Bronchial epithelial cell (primary cell): ENCODE results near the gene ICE2. TPM values are rescaled to one million over a fixed set of nuclear protein-coding genes. Genes with fewer than 3 reads are reported as not detected.
A peak's percentile ranks its signal among the peaks of the same experiment; 100 is the strongest.

Experiments used
- DNase-seq: peaks from one replicate; pipeline ENCODE4 v3.0.0-alpha.2; 2010; ENCODE audit warnings: low read depth
- FAIRE-seq: peaks from 2 replicates; lab custom pipeline; 2011; peaks lifted over from hg19 to GRCh38; lab: Jason Lieb, UNC
- H3K27me3 ChIP-seq: 2 replicates; pipeline ENCODE4 v1.5.1; 2011; ENCODE audit warnings: low read length; ENCODE audit not compliant: control insufficient read depth, insufficient read depth
- H3K36me3 ChIP-seq: 2 replicates; pipeline ENCODE4 v1.5.1; 2011; ENCODE audit warnings: low read length; ENCODE audit not compliant: control insufficient read depth, insufficient read depth
- H3K4me3 ChIP-seq: 2 replicates; pipeline ENCODE4 v1.5.1; 2011; ENCODE audit warnings: mild to moderate bottlenecking, low read depth, low read length, control low read depth
- total RNA-seq: library from RNA; depleted of rRNA; stranded (reverse); fragments of >200 nt; gene quantifications from 2 replicates; pipeline ENCODE4 v1.2.1, GENCODE V29; 2014
- TF ChIP-seq, protein P1 (sequence below): IDR thresholded peaks from 2 replicates; pipeline ENCODE4 v1.5.1; 2011; ENCODE audit warnings: mild to moderate bottlenecking, moderate library complexity, low read length, control low read depth, inconsistent platforms; ENCODE audit not compliant: insufficient read depth, severe bottlenecking

The ICE2 gene
- total RNA-seq, 1 donor from 2014 or later = 22.6 TPM

DNA sequence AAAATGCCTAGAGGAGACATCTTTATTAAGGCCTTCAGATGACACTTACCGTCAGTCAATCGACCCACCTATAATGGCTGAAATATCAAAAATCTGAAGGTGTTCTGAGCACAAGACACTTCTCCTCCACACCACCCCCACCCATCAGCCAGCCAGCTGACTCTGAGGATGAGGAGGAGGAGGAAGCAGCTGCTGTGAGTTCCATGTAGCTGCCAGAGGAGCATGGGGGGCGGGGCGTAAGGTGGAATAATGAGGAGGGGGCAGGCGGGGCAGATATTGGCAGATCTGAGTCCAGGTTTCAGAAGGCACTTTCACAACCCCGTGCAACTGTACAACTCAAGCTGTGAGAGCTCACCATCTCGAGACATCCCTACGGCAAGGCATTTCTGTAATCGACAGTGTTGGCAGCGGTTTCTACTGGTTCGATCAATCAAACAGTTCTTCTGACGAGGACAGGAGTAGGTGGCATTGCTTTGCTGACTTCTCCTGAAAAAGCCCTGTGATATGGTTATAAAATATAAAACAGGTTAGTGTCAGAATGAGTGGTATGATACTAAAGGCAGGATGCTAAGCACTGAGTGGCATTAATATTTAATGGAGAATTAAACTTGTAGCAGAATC is 35.4 kb upstream of the ICE2 start:
- DNase-seq = no peak
- FAIRE-seq = no peak
- Histone ChIP-seq H3K27me3 (no peaks in the 10 kb centered on the region), H3K4me3 (no peak overlapping the region), H3K36me3 (no peaks in the 10 kb centered on the region)
- TF ChIP-seq, protein P1, sequence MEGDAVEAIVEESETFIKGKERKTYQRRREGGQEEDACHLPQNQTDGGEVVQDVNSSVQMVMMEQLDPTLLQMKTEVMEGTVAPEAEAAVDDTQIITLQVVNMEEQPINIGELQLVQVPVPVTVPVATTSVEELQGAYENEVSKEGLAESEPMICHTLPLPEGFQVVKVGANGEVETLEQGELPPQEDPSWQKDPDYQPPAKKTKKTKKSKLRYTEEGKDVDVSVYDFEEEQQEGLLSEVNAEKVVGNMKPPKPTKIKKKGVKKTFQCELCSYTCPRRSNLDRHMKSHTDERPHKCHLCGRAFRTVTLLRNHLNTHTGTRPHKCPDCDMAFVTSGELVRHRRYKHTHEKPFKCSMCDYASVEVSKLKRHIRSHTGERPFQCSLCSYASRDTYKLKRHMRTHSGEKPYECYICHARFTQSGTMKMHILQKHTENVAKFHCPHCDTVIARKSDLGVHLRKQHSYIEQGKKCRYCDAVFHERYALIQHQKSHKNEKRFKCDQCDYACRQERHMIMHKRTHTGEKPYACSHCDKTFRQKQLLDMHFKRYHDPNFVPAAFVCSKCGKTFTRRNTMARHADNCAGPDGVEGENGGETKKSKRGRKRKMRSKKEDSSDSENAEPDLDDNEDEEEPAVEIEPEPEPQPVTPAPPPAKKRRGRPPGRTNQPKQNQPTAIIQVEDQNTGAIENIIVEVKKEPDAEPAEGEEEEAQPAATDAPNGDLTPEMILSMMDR = no peak

DNA sequence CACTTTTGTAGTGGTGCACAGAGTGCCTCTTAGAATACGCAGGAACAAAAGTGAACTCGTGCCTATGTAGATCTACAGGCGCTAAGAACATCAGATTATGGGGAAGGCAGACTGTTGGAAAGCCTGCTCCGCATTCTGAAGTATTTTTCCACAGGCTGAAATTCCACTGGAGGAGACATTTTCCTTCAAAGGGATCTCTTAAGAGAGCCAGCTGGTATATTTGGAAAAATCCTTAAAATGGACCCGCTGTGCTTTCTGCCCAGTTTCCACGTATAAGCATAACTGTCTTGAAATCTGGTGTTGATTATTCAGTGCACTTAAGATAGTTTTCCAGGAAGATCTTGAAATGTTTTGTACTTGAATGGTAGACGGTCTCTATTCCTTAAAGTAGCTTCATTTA is 34.7 kb upstream of the ICE2 start:
- FAIRE-seq = no peak
- Histone ChIP-seq H3K36me3 (no peaks in the 10 kb centered on the region), H3K4me3 (no peak overlapping the region), H3K27me3 (no peaks in the 10 kb centered on the region)
- DNase-seq = no peak
- TF ChIP-seq, protein P1 = no peak

DNA sequence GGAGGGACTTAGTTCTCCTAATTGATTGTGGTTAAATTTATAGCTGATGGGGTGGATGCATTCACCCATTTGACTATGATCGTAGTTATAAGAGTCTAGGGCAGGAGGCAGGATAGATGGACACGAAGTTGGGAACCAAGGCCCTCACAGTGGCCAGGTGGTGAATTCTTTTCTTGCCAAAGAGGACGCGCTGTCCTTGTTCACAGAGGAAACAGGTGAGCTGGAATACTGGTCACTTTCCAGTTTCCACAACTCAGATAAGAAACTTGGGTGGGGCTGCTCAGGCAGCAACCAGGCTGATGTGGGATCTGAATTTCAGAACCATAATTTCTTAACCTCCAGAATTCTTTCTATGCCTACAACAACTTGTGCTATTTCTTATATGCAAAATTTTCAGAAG is 34.0 kb upstream of the ICE2 start:
- H3K27me3 ChIP-seq = no peaks in the 10 kb centered on the region
- DNase-seq (no peak), FAIRE-seq (no peak)
- TF ChIP-seq, protein P1 = no peak
- H3K4me3 ChIP-seq = no peak overlapping the region
- H3K36me3 ChIP-seq = no peaks in the 10 kb centered on the region

DNA sequence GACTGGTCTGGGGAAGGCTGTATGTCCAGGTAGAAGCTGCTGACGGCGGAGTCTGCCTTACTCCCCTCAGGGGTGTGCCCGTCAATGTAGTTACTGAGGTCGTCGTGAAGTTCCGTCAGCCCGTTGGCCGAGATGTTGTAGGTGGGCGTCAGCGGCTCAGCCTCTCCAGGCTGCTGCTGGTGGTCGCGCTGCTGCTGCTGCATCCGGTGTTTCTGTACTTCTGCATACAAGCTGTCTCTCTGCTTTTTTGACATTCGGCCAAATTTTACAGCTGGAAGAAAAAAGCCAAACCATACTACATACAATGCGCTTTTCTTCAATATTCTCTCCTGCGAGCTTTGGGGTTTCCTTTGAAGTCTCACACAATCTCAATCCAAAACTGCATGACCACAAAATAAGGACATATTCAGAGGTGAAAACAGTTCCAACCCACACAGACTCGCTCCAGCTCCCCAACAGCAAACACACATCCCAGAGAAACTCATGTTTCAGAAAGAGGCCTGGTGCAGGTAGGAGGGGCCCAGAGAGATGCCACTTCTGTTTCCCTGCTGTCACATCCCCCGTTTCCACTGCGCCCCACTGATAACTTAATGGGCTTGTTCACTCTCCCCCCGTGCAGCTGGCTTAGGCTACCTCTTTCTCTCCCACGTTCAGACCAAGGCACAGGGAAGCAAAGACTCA is 32.5 kb upstream of the ICE2 start:
- Histone ChIP-seq H3K4me3 (no peak overlapping the region), H3K27me3 (no peaks in the 10 kb centered on the region), H3K36me3 (no peaks in the 10 kb centered on the region)
- FAIRE-seq = peak; percentile 75
- no peak for DNase-seq
- TF ChIP-seq, protein P1 = no peak

DNA sequence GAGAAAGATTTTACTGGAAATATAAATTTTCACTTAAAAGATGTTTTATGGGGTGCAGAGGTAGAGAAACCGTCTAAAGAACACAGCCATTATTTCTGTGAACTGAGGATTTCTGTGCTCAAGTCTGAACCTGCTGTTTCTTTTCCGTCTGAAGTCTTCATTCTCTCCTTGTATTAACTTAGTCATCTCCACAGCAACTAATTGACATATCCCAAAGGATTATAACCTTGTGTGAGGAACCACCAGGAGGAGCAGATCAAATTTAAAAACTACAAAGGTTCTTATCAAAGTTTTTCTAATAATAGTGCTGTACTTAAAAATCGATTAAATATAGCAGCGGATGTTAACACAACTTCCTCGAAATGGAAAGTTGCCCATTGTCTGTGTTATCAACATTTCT is 31.1 kb upstream of the ICE2 start:
- FAIRE-seq (no peak), DNase-seq (peak; percentile 73)
- Histone ChIP-seq H3K36me3 (no peaks in the 10 kb centered on the region), H3K27me3 (no peaks in the 10 kb centered on the region), H3K4me3 (no peak overlapping the region)
- TF ChIP-seq, protein P1 = no peak
